22Rv1 (cell line): ENCODE results near the gene DHRS7.

Source experiments
- CTCF ChIP-seq: fragments of 450-650 bp; IDR thresholded peaks from 2 replicates; pipeline ENCODE4 v1.5.1; 2017; ENCODE audit warnings: mild to moderate bottlenecking
- ZFX ChIP-seq: fragments of 450-650 bp; IDR thresholded peaks from 2 replicates; pipeline ENCODE4 v1.6.1; 2017; ENCODE audit warnings: antibody characterized with exemption, borderline replicate concordance

- TF ChIP-seq CTCF (no peak), ZFX (no peak)
These were observed 47.5 kb upstream of the DHRS7 start for GRCh38 chr14:60212503-60213371.
